HG03095 (cell line): ENCODE results near the gene TP53BP2.
"Not testable (repeated sequence)": the region's sequence is repeated elsewhere in the genome, so short reads cannot be mapped to it uniquely, and the experiment has no call there.

Experiments
- ATAC-seq: cut with Tn5 transposase; IDR thresholded peaks from one replicate; pipeline ENCODE4 v1.9.1; 2021; ENCODE audit warnings: moderate library complexity; ENCODE audit not compliant: unreplicated experiment

The TP53BP2 gene

GRCh38 chr1:223747838-223748335 is 97.9 kb downstream of the TP53BP2 start:
- ATAC-seq = peak; percentile 11

DNA sequence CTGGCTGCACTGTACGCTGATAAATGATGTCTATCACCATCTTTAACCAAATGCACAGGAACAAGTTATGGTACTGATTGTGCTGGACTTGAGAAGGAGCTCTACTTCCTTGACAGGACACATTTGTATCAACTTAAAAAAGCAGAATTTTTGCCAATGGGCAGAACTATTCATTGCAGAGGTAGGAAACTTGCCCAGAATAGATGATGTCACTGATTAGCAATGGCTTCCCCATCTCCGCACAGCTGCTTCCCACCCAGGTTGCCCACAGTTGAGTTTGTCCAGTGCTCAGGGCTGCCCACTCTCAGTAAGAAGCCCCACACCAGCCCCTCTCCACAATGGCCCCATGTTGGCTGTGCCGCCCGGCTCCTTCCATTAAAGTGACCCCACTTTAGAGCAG is 100.0 kb downstream of the TP53BP2 start:
- ATAC-seq = no peak

DNA sequence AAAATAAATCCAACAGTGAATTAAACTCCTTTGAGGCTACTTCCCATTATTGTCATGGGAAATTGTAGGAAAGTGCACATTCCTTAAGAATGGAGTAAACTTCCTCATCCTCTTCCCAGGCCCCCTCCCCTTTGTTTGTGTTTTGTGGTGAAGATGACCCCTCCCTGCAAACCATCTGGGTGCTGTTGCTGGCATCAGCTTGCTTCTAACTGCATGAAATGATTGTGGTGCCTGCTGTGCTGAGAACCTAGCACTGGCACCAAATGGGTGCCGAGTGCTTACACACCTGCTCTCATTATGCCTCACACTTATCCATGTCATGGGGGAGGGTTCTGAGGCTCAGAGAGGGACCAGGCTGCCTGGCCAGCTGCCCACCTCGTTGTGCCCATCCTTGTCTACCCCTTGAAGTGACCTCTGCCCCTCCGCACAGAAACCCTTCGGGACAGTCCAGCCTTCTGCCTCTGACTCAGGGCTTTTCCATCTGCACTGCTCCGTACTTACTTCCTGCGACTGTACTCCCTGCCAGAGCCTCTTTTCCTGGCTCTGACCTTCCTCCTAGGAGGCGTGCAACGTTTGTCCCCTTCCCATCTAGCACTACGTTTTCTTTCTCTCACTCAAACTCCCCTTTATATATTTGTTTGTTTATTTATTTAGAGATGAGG is 102.8 kb downstream of the TP53BP2 start:
- ATAC-seq = no peak

DNA sequence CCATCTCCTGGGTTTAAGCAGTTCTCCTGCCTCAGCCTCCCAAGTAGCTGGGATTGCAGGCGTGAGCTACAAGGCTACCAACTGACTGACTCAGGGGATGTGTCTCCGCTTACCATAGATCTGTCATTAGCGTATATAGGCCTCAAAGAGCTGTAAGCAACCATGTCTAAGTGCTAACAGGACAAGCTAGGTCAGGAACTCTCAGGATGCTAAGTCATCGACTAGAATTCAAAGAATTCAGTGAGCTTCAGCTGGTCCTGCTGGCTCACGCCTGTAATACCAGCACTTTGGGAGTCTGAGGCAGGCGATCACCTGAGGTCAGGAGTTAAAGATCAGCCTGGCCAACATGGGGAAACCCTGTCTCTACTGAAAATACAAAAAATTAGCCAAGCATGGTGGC is 103.9 kb downstream of the TP53BP2 start:
- ATAC-seq = no peak

DNA sequence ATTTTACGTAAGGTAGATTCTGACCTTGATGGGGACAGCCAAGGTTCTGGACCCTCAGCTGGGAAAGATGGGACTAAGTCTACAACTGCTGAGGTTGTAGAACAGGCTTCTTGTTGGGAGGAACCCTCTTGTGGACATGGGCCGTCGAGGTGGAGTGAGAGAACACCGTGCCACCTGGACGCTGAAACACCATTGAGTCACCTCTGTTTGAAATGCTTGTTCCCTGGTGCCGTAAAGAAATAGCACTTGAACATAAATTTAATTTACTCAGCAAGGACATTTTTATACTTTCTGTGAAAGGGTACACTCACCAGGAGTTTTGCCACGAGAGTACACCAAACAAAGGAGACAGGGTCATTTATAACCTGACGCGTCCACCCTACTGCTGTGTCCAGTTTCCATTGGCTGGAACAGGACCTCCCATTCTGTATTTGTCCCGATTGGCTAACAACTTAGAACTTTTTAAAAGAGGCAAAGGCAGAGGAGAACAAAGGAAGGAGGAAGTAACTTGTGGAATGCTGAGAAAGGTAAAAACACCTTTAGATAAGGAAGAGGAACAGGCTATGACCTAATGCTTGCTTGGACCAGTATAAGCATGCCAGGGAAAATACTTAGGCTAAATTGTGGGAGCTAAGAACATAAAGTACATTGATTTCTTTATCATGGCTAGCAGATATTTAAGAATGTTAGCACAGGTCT is 105.6 kb downstream of the TP53BP2 start:
- ATAC-seq = not testable (repeated sequence)

DNA sequence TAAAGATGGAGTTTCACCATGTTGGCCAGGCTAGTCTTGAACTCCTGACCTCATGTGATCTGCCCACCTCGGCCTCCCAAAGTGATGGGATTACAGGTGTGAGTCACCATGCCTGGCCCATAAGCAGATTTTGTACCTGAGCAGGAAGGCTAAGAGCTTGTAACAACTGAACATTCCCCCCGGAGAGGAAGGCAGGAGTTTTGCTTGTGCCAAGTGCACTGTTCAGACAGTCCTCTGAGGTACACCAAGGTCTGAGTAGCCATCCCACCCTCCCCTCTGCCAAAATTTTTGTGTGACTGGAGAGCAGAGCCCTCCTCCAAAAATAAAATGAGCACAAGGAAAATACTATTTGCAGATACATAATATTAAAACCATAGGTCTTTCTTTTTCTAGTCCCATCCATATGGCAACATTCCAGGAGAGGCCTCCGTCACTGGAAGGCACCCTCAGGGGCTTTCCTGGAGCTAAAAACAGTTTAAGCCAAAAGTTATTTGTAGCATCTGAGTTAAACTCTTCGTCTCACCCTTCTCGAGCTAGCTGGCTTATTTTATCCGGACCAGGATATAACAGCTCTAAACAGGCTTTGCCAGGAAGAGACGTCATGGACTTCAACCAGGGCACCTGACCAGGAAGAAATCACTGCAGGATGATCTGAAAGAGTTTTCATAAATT is 106.2 kb downstream of the TP53BP2 start:
- no peak for ATAC-seq

- ATAC-seq = no peak
Observed at GRCh38 chr1:223738465-223739365, 107.0 kb downstream of the TP53BP2 start.

GRCh38 chr1:223737342-223737741 is 108.4 kb downstream of the TP53BP2 start:
- ATAC-seq = no peak

- ATAC-seq = not testable (repeated sequence)
Observed at GRCh38 chr1:223736638-223737037, 109.1 kb downstream of the TP53BP2 start.

DNA sequence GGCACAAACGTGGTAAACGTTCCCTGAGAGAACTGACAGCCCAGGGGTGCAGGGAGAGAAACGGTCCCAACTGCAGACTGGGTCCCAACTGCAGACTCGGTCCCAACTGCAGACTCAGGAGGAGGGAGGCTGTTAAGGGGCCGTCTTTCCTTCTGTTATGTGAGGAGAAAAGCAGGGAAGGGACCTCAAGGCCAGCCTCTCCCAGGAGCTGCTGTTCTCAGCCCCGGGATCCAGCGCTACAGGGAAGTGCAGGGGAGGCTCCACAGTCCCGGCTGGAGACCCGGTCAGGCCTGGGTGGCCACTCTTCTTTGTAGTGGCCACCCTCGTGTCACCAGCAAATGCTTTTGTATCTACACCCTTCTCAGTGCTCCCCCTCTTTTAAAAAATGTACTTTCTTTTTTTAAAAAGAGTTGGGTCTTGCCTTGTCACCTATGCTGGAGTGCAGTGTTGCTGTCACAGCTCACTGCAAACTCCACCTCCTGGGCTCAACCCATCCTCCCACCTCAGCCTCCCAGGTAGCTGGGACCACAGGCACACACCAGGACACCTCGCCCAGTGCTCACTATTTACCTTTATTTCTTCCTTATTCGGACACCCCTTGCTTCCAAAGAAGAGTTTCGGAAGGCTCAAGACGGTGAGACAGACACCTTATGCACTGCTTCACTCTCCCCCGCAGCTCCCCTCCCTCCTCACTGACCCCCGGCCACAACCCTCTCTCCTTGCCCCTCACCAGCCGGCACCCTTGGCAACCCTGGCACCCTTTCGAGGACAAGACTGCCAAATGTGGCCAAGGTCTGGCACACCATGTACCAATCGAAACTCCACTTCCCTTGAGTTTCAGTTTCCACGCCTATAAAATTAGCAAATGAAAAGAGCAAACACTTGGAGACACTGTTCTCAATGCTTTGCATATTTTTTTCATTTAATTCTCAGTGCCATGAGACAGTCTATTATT is 111.6 kb downstream of the TP53BP2 start:
- ATAC-seq = no peak

- no peak for ATAC-seq
Observed at GRCh38 chr1:223732993-223733798, 112.6 kb downstream of the TP53BP2 start.

GRCh38 chr1:223731133-223731770 is 114.5 kb downstream of the TP53BP2 start:
- ATAC-seq = no peak

DNA sequence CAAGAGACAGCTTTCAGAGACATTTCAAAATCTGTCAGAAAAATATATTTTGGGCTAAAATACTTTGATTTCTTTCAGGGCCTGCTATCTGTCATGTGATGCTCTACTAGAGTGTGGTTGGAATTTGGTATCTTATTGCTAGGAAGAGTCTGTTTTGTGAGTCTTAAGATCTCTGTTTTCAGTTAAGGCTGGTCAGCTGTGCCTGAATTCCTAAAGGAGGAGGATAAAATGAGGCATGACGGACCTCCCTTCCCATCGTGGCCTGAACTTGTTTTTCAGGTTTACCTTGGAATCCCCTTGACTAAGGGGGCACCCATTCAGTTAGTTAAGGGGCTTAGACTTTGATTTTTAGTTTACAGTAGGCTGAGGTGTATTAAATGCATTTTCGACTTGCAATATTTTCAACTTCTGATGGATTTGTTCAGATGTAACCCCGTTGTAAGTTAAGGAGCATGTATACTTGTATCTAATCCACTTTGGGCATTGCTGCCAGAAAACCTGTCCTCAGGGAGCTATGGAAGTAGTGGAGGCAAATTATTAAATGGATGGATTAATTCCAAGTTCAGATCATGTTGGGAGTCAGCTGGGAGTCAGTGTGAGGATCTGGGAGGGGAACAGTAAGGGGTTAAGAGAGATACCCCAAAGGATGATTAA is 115.1 kb downstream of the TP53BP2 start:
- ATAC-seq = no peak

GRCh38 chr1:223729906-223730305 is 115.8 kb downstream of the TP53BP2 start:
- ATAC-seq = no peak
